HG02938 (cell line): Measurements from ENCODE around the gene LDB2.
"Not testable (repeated sequence)": the region's sequence is repeated elsewhere in the genome, so short reads cannot be mapped to it uniquely, and the experiment has no call there.

Experiments used
- ATAC-seq: cut with Tn5 transposase; IDR thresholded peaks from one replicate; pipeline ENCODE4 v1.9.1; 2021; ENCODE audit warnings: mild to moderate bottlenecking, moderate library complexity; ENCODE audit not compliant: unreplicated experiment

Gene LDB2

DNA sequence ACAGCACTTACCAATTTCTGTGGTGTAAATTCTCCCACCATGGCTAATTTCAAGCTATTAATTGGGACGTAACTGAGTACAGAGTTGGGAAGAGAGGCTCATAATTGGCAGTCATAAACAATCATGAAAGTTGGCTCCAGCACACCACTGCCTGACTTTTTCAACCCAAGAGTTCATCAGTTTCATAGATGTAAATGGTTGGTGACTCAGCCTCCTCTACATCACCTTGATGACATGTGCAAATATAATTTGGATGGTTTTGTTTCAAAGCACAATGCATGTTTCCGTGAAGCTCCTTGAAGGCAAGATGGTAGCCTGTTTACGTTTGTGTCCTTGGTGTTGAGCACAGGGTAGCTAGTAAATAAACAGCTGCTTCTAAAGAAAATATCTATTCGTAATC, 235.1 kb downstream of the LDB2 start:
- ATAC-seq, result no peak

DNA sequence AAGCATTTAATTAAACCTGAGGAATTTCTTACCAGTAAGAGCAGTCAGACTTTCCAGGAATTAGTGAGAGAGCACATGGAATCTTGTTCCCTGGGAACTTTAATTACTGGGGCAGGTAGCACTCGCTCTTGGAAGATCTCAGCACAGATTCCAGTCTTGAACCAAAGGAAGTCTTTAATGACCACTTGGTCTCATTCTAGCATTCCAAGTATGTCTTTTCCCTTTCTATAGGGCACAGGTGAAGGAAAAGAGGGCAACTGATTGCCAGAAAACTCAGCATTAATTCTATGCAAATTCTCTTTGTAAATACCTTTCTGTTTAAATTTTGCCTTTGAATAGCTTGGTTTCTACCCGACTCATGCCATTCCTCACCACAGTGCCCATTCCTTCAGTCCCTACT, 236.6 kb downstream of the LDB2 start:
- ATAC-seq, result no peak

DNA sequence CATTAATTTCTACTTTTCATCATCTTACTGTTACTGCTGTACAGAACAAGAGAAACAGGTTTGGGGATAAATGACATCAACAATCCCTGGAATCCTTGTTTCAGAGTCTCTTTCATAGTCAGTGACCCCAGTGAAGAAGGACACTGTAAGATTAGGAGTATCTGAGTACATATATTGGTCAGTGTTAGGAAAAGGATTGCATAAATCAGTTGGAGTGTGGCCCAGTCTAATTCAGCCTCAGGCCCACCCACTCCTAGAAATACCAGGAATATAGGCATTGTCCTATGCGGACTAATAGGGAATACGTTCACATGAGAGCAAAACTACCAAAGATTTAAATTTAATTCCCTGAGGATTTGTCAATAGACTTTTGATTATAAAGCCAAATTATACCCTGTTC, 237.8 kb downstream of the LDB2 start:
- ATAC-seq, result no peak

DNA sequence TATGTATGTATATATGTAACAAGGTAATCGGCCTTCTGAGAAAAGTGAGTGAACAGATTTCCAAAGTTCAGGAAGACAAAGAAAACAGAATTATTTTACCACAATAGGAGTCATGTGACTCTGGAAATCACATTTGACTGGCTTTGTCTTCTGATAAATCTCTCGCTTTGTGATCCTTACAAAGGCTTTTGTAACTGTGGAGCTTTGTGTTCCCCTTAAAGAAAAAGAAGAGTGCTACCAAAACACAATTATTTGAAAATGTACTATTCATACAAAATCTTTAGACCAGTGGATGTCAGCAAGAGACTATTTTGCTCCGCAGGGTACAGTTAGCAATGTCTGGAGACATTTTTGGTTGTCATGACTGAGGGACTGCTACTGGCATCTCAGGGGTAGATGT, 238.8 kb downstream of the LDB2 start:
- no peak for ATAC-seq

DNA sequence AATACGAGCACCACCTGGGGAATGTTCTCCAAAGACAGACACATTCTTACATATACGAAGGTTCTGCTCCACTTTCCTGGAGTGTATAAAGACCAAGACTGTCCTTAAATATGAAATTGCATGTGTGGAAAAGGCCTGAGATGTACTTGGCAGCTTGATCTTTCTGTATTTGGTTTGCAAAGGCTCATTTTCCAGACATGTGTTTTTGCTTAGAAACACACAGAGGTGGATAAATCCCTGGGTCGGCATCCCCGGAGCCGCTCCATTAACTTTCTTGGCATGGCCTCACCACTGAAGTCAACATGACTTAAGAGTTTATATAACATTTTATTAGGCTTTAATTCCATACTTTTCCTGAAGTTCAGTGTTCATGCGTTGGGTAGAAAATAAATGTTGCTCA, 239.4 kb downstream of the LDB2 start:
- ATAC-seq, result no peak

DNA sequence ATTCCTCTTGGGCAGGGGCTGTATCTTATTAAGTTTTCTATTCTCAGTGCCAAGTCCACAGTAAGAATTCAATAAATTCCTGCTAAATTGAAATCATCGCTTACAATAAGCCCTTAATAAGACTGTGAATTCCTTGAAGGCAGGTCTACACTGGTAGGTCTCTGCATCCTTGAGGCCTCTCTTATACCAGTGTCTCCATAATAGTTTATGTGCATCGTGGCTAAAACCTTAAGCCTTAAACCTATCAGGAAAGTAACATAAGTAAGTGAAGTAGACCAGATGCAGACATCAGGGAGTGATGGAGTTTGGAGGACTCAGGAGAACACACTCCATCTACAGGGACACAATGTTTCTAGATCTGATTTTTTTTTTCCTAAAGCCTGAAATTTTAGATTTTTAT, 240.3 kb downstream of the LDB2 start:
- ATAC-seq, result no peak

DNA sequence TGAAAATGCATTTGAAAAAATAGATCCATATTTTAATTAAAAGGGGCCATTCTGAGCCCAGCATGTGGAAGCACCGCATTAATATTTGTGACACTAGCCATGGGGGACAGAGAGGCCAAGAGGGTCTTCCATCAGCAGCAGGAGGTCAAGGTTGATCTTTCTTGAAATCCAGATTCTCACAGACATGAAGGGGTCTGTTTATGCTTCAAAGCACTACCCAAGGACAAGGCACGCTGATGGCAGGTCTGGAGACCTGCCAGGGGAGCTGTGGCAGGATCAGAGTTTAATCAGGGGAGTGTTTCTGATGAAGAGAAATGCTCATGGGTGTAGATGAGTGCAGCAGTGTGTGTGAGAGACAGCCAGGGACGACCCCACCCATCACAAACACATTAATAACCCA, 243.3 kb downstream of the LDB2 start:
- ATAC-seq, result no peak

DNA sequence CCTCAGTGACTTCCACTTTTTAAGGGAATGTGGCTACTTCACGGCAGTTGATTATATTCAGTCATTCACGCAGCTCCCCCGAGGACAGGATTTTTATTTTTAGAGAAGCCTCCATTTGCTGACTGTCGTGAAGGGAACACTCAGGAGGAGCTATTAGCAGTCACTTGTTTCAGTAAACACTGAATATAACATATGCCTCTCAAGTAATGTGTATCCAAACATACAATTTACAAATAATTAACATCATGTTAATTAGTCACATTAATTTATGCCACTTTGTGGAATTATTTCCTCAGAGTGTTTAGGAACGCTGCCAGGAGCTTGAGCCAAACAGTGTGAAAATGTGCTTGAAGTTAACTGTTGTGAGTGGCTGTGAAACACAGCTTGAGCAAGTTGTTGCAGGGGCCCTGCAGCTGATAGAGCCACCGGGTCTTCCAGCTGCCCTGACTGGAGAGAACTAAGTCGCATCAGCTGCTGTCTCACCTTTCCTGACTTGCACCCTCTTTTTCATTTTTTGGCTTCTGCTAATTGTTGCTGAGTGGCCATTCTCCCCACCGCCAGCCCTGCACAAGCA, 245.6 kb downstream of the LDB2 start:
- ATAC-seq, result no peak

DNA sequence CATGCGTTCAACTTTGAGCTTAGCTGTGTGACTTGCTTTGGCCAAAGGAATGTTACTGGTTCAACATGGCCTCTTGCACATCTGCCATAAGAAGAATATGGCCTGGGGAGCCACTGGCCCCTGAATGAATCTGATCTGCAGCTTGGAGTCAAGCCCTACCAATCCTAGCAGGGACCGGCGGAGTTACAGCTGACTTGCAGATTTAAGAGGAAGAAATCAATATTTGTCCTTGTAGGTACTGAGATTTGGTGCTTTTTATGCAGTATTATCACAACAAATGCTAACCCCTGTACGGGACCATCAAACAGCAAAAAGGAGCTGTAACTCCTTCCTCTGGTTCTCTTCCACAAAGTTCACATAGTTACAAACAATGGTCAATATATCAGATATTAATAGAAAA, 252.0 kb downstream of the LDB2 start:
- no peak for ATAC-seq

DNA sequence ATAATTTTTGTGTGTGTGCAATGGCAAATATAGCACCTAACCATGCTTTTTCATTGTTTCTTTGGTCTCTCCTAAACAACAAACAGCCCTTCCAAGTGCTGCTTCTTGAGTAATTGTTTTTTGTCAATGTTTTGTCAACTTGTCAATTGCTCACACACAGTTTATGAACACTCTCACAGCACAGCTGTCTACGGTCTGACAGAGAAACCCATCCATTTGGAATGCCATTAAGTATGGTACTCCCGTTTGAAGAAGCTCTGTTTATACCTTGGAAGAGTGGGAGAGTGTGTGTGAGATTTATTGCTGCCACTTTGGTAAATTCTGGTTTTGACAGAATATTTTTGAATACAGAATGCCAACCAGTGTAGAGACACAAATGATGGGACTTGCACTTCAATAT, 254.6 kb downstream of the LDB2 start:
- no peak for ATAC-seq

DNA sequence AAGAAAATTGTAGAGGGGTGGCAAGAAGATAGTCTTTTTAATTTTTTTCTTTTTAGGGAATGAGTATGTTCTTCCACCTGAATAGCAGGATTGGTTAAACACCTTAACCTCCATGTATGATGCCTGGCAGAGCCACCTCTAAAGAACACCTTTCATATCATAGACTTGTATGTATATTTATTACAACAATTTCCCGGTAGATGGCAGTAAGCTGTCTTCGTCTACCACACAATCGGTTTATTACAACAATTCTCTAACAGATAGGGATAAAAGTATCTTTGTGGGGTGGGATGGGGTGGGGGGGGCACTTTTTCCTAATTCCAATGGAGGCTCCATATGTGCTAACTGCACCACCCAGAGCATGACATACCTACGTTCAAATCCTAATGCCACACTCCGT, 255.5 kb downstream of the LDB2 start:
- ATAC-seq, result no peak

DNA sequence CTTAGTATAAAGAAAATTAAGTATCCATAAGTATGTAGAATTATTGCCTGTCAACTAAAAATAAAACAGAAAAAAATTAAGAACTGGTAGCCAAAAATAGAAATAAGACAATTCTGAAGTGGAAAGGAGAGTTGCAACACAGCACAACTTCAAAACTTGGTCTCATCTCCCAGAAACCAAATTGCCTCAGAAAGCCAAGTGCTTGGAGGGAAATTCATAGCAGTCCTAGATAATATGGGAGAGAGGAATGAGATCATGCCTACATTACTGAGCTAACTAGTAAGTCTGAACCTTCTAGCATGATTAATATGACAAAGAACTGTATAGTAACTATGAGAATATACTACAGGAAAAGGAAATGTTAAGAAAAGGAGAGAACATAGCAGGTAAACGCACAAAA, 256.5 kb downstream of the LDB2 start:
- ATAC-seq, result no peak

DNA sequence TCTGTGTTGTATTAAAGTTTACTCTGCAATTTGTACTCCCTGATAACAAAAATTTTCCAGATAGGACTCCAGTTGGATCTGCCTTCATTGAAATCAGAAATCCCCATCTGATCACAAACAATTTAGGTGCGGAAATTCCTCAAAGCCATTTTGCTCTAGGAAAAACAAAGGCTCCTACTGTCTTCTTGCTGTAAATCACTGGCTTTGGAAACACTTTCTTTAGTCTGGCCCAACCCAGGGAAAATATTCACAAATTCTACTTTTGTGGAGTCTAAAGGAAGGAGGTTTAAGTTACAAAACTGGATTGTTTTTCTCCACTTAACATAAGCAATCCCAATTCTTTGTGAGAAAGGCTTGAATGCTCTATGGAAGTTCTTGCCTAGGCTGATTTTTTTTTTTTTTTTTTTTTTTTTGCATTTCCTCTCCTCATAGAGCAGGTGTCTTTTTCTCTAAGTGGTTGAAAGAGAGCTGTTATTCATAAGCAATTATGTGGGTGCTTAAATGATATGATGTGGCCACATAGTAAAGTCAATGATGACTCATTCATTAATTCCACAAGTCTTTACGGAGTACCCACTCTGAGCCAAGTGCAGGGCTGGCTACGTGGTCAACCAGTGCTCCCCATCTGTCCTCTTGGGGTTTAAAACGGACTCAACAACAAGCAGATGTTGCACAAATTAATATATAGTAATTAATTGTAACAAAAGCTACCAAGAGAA, 261.4 kb downstream of the LDB2 start:
- ATAC-seq, result no peak

DNA sequence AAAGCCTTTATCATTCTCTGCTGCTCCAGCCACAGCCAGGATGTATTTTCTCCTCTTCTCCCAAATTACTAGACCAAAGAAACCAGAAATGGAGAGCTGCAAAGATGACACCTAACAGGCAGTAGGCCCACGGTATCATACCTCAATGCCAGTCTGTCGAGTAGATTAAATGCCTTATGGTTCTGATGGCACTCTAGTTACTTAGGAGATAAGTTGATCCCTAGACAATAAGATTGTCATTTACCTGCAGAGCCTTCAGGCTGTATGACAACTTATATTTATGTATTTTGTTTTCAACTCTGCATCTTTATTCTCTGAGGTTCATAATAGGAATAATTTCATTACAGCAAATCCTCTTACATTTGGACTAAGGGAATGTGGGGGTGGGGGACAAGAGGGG, 262.1 kb downstream of the LDB2 start:
- ATAC-seq, result no peak

DNA sequence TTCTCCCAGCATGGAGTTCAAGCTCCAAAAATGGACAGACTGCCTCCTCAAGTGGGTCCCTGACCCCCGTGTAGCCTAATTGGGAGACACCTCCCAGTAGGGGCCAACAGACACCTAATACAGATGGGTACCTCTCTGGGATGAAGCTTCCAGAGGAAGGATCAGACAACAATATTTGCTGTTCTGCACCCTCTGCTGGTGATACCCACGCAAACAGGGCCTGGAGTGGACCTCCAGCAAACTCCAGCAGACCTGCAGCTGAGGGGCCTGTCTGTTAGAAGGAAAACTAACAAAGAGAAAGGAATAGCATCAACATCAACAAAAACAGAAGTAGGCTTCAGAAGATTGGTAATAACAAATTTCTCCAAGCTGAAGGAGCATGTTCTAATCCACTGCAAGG, 269.2 kb downstream of the LDB2 start:
- not testable (repeated sequence) for ATAC-seq

DNA sequence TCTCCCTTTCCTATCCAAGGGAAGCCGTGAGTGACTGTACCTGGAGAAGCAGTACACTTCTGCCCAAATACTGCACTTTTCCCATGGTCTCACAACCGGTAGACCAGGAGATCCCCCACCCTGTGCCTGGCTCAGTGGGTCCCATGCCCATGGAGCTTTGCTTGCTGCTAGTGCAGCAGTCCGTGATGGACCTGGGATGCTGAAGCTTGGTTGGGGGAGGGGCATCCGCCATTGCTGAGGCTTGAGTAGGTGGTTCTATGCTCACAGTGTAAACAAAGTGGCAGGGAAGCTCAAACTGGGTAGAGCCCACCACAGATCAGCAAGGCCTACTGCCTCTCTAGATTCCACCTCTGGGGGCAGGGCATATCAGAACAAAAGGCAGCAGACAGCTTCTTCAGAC, 269.6 kb downstream of the LDB2 start:
- not testable (repeated sequence) for ATAC-seq

DNA sequence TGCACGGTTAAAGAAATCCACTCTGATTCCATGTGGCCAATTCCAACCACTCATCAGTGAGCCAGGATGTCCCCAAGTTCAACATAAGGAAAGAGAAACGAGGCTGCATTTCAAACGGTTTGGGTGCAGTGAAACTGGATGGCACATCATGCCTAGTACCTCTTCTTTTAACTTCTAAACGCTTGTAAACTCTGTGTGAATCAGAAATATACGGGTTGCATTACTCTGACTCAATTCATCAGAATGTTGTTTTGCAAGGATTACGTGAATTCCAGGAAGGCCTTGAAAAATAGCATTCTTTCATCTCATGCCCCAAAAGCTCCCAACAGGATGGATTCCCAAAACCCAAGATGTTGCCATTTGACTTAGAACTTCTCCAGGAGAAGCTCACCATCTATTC, 270.4 kb downstream of the LDB2 start:
- no peak for ATAC-seq

DNA sequence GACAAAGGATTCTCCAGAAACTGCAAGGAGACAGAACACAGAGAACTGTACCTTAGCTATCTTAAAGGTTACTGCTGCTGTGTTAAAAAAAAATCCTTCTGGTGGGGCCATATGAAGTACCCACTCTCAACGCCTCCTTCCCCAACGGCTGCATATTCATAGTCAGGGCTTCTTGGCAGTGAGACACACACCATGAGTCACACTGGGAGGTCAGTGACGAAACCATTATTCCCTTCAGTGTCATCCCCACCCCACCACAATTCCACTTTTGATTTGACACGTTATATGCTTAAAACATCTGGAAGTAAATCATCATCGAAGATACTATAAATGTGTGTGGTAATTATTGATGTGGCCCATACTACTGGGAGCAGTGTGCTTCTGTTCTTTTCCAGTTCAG, 271.5 kb downstream of the LDB2 start:
- ATAC-seq, result no peak

DNA sequence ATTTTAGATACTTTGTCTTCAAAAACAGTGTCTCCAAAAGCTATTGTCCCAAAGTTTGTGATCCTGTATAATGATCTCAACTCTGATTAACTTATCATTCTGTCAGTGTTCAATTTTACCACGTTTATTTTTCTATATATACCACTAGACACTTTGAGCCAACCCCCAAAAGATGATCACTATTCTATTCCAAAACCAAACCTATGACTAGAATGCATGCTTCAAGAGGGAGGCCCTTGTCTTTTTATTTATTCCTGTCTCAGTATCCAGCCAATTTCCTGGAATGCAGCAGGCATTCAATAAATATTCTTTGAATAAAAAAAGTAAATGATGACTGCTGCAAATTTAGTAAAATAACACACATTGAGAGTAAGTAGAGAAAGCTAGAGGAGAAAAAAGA, 275.6 kb downstream of the LDB2 start:
- no peak for ATAC-seq

DNA sequence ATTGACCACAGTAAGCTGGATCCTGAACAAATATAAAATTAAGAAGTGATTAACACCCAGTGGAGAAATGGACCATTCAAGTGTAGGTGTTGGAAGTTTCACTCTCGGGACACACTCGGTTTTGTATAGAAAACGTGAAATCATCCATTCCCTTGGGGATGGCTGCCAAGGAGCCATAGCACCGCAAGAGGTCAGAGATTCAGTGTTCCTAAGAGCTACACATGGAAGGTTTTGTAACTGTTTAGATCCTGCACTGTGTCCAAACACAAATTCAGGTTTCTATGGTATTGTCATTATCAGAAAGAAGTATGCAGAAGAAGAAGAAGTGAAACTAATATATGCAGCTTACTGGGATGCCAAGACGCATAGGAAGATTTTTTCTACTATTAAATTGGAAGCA, 281.0 kb downstream of the LDB2 start:
- no peak for ATAC-seq

DNA sequence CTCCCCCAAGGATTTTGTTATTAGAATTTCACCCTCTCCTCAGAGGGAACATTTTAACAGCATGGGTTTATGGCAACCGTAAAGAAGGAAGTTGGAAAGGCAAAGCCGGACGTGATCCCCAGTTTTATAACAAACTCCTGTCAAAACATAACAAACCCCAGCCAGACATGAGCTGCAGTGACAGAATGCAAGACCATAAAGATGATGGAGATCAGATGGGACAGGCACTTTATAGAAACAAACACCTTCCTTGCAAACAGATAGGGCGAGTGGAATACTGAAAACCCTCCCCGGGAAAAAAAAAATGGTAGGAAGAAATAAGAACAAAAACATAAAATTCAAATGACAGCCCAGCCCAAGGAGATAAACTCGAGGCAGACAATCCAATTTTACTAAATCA, 281.4 kb downstream of the LDB2 start:
- ATAC-seq, result no peak

DNA sequence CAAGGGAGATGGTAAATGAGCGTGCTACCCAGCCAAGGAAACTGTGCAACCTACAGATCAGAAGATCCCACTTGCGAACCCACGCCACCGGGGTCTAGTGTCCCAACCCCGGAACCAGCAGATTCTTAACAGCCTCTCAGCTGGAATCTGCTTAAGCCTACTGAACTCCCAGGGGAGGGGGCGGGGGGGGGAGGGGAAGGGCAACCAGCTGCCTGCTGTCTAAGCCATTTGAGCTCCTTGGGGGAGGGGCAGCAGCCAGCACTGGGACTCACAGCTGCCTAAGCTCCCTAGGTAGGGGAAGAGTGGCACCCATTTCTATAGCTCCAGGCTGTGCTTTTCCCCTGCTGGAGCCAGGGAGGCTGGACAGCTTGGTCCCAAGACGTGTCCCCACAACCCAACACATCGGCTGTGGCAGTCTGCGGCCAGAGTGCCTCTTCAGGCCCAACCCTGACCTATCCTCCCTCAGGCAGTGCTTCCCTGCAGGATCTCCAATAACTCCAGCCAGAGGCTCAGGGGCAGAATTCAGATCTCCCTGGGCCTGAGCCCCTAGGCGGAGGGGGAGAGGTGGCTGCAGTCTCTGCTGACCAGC, 289.2 kb downstream of the LDB2 start:
- no peak for ATAC-seq
